IPS-NIHi11 (cell line): ENCODE data around the gene PMEL.

Source experiments
- DNase-seq: peaks from one replicate; pipeline ENCODE4 v3.0.0; 2012; ENCODE audit warnings: mixed read lengths, low spot score

The PMEL gene

GRCh38 chr12:55942055-55942454 lies 23.8 kb downstream of the PMEL start:
- DNase-seq = no peak

GRCh38 chr12:55940065-55940732 lies 25.6 kb downstream of the PMEL start:
- peak; percentile 92 for DNase-seq

GRCh38 chr12:55938826-55939501 lies 26.9 kb downstream of the PMEL start:
- no peak for DNase-seq

- no peak for DNase-seq
Observed at GRCh38 chr12:55937981-55938380, 27.9 kb downstream of the PMEL start.

- DNase-seq = no peak
Observed at GRCh38 chr12:55935738-55936151, 30.1 kb downstream of the PMEL start.

- DNase-seq = no peak
Observed at GRCh38 chr12:55934773-55935172, 31.1 kb downstream of the PMEL start.

- no peak for DNase-seq
Observed at GRCh38 chr12:55933799-55934742, 31.8 kb downstream of the PMEL start.

- no peak for DNase-seq
Observed at GRCh38 chr12:55933169-55933798, 32.6 kb downstream of the PMEL start.

- DNase-seq = no peak
Observed at GRCh38 chr12:55932551-55932910, 33.3 kb downstream of the PMEL start.

GRCh38 chr12:55931780-55932550 lies 33.9 kb downstream of the PMEL start:
- peak; percentile 85 for DNase-seq

- no peak for DNase-seq
Observed at GRCh38 chr12:55931317-55931779, 34.5 kb downstream of the PMEL start.

GRCh38 chr12:55930771-55931316 lies 35.0 kb downstream of the PMEL start, which contains the start of gene DGKA:
Gene DGKA, plus strand, starts transcription at chr12:55931162. Its CDS starts 5,342 bp downstream, at chr12:55936504.
- DNase-seq = peak; percentile 70

GRCh38 chr12:55929306-55929791 lies 36.5 kb downstream of the PMEL start:
- no peak for DNase-seq

- peak; percentile 78 for DNase-seq
Observed at GRCh38 chr12:55927588-55928502, 38.0 kb downstream of the PMEL start, which contains the start of gene PYM1. Gene PYM1, minus strand, starts transcription at chr12:55927894. Its CDS starts 133 bp downstream, at chr12:55927761.

GRCh38 chr12:55926738-55927587 lies 38.9 kb downstream of the PMEL start:
- peak; percentile 97 for DNase-seq

GRCh38 chr12:55925870-55926737 lies 39.7 kb downstream of the PMEL start:
- DNase-seq = no peak

- DNase-seq = no peak
Observed at GRCh38 chr12:55925371-55925770, 40.5 kb downstream of the PMEL start.
